AG20443 (cell line): ENCODE data around the gene DEAF1.
A peak's percentile ranks its signal among the peaks of the same experiment; 100 is the strongest.
"Not testable (repeated sequence)": the region's sequence is repeated elsewhere in the genome, so short reads cannot be mapped to it uniquely, and the experiment has no call there.

Source experiments
- DNase-seq: peaks from one replicate; pipeline ENCODE4 v3.0.0; 2012; ENCODE audit warnings: low spot score, mixed read lengths

The DEAF1 gene

GRCh38 chr11:678297-678696, 16.7 kb downstream of the DEAF1 start:
- DNase-seq, result no peak

DNA sequence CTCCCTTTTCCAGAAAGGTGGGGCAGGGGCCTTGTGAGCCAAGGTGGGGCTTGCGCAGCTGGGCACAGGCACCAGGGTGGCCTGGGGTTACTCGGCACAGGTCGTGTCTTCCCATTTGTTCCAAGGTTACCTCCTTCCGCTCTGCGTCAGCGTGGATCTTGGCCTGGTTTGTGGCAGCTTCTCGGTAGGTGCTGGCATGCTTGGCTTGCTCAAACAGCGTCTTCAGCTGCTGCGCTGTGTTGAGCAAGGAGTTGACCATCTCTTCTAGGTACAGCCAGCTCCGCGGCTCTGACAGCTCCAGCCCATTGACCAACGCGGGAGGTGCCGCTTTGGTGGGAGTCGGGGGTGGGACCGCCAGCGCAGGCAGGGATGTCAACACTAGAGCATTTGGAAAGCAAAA, 20.6 kb downstream of the DEAF1 start:
- DNase-seq, result no peak

DNA sequence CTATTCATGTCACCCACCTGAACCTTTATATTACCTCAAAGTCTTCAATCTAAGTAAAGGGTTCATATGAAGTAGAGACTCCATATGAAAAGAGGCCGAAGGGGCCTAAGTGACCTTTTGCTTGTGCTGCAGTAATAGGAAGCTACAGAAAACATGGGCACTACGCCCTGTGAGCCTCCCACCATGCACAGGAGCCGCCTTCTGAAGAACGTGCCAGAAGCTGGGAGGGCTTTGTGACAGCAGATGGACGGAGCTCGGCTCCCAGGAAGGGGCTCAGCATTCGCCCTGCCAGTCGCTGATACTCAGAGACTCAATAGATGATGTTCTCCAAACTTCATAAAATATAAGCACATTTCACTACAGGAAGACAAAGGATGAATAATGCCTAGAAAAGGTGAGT, 21.2 kb downstream of the DEAF1 start:
- no peak for DNase-seq

GRCh38 chr11:665704-666281, 29.2 kb downstream of the DEAF1 start:
- peak; percentile 86 for DNase-seq

GRCh38 chr11:665062-665703, 29.8 kb downstream of the DEAF1 start:
- DNase-seq, result no peak

DNA sequence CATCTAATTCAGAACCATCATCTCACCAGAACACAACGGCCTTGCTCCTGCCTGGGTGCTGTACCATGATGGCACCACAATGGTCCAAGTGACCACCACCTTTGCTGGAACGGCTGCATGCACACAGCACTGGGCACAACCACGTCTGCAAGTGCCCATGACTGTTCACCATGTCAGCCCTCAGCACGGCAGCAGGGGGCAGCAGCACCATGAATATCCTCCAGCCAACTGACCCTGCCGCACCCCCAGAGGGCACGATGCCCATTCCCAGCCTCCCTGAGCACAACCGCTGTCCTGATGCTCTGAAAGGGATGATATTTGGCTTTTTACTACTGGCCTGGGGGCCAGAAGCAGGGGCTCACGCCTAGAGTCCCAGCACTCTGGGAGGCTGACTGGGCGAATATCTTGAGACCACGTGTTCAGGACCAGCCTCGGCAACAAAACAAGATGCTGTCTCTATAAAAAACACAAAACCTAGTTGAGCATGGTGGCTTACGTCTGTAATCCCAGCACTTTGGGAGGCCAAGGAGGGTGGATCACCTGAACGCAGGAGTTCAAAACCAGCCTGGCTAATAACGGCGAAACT, 32.2 kb downstream of the DEAF1 start:
- peak; percentile 91 for DNase-seq

- DNase-seq, result no peak
These were observed 34.2 kb downstream of the DEAF1 start for GRCh38 chr11:660681-661444.

DNA sequence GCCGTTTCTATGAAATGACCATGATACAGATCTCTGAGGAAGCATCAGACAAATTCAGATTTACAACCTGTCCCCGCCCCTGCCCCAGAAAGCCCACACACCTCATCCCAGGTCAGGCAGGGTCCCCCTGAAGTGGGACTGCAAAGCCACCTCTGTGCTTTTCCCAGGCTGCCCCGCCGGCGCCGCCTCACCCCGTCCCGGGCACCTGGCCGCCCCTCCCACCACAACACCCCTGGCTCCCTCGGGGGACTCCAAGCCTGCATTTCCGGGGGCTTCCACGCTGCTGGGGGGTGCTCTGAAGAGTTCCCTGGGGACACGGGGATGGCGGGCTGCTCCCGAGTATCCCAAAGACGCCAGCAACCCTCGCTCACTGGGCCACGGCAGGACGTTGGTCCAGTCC, 34.7 kb downstream of the DEAF1 start:
- DNase-seq, result no peak

DNA sequence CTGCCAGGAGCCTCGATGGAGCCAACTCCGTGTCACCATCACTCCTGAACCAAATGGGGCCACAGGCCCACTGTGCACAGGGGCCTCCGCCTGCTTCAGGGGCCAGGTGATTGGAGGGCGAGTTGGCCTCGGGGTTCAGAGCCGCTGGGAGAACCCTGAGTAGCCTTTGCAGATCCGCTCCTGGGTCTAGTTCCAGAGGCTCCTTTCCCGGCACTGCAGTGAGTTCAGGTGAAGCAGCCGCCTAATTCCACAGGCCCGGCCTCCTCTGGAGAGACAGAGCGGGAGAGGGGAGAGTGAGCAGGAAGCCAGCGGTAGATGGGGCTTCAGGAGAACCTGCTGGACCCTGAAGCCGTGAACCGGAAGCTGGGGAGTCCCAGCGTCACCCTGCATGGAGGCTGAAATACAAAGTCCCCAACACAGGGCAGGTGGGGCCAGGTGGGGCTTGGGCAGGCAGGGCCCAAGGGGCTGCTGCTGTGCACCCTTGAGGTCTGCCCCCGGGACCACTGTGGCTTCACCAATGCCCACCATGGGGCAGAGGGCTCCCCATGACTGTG, 35.4 kb downstream of the DEAF1 start:
- DNase-seq, result no peak

- DNase-seq, result no peak
These were observed 37.3 kb downstream of the DEAF1 start for GRCh38 chr11:657691-658126.

DNA sequence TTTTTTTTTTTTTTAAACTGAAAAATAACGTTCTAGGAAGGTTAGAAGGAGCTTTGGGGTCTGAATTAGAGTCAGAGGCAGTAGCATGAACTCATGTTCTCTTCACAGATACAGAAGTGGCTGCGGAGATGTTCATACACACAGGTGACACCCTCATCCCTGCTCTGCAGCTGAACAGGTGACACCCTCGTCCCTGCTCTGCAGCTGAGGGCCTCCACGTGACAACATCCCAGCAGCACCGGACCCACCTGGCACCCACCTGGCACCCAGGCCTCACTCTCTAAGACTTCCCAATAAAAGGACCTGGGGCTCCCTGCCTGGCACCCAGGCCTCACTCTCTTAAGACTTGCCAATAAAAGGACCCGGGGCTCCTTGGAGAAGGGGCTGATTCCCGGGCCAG, 38.2 kb downstream of the DEAF1 start:
- no peak for DNase-seq

GRCh38 chr11:656426-656825, 38.6 kb downstream of the DEAF1 start:
- DNase-seq, result no peak

- no peak for DNase-seq
These were observed 39.8 kb downstream of the DEAF1 start for GRCh38 chr11:655036-655726.

DNA sequence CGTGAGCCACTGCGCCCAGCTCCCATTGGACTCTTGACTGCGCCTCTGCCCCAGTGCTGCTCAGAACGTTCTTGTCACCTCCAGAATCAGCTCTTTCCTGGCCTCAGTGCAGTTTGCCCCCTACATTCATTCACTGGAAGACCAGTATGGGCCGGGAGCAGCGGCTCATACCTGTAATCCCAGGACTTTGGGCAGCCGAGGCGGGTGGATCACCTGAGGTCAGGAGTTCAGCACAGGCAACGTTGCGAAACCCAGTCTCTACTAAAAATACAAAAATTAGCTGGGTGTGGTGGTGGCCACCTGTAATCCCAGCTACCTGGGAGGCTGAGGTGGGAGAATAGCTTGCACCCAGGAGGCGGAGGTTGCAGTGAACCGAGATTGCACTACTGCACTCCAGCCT, 40.6 kb downstream of the DEAF1 start:
- DNase-seq, result not testable (repeated sequence)

DNA sequence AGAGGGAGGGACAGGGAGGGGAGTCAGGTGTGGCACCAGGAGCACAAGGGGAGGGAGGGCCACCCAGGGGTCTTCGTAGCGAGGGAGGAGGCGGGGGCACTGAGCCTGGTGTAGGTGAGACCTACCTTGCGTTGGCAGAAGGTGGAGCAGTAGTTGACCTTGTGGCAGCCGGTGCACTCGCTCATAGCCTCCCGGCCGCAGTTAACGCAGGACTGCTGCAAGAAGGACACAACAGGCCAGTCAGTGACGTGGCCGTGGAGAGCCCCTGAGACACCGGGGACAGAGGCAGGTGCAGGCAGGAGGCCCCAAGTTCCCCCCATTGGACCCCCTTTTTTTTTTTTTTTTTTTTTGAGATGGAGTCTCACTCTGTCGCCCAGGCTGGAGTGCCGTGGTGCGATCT, 41.2 kb downstream of the DEAF1 start:
- no peak for DNase-seq

DNA sequence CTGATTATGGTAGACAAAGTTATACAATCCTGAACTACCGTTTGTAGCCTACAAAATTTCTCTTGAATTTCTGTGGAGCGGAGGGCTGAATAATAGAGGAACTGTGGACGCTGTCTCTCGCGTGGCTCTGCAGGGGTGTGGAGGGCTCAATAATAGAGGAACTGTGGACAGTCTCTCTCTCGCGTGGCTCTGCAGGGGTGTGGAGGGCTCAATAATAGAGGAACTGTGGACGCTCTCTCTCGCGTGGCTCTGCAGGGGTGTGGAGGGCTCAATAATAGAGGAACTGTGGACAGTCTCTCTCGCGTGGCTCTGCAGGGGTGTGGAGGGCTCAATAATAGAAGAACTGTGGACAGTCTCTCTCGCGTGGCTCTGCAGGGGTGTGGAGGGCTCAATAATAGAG, 41.9 kb downstream of the DEAF1 start:
- not testable (repeated sequence) for DNase-seq

GRCh38 chr11:650482-650881, 44.5 kb downstream of the DEAF1 start:
- no peak for DNase-seq

DNA sequence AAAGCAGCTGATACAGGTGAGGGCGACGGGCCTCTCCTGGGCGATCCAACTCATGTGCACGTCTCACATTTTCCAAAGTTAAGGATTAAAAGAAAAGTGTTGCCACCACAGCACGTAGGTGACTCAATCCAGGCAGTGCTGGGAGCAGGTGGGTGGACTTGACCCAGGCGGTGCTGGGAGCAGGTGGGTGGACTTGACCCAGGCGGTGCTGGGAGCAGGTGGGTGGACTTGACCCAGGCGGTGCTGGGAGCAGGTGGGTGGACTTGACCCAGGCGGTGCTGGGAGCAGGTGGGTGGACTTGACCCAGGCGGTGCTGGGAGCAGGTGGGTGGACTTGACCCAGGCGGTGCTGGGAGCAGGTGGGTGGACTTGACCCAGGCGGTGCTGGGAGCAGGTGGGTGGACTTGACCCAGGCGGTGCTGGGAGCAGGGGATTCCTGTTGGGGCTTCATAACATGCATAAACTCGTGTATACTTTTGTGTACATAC, 47.3 kb downstream of the DEAF1 start:
- DNase-seq, result not testable (repeated sequence)

DNA sequence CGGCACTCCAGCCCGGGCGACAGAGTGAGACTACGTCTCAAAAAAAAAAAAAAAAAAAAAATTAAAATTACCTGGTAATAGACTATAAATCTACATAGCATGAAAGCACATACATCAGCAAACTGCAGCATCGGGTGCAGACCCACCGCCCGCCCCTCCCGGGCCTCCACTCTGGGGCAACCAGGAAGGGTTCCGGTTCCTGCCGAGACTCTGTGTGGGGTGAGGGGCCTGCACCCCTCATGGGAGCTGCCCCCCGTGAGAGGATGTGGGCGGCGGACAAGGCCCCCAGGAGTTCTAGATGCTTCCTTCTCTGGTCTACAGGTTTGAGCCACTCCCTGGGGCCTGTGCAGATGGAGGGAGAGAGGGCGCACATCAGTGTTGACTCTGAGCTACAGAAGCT, 48.8 kb downstream of the DEAF1 start:
- DNase-seq, result no peak

DNA sequence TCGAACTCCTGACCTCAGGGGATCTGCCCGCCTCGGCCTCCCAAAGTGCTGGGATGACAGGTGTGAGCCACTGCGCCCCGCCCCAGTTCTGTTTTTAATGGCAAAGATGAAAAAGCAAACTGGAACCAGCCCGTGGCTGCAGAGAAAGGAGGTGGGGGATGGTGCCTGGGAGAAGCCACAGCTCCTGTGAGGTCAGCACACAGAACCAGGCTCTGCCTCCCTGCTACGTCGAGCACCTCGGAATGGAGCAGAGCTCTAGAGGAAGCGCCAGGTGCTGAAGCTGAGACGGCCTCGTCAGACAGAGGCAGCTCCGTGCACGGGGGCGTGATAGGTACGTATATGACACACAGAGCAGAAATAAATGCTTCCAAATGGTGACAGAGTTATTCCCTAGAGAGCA, 49.5 kb downstream of the DEAF1 start:
- peak; percentile 3 for DNase-seq

DNA sequence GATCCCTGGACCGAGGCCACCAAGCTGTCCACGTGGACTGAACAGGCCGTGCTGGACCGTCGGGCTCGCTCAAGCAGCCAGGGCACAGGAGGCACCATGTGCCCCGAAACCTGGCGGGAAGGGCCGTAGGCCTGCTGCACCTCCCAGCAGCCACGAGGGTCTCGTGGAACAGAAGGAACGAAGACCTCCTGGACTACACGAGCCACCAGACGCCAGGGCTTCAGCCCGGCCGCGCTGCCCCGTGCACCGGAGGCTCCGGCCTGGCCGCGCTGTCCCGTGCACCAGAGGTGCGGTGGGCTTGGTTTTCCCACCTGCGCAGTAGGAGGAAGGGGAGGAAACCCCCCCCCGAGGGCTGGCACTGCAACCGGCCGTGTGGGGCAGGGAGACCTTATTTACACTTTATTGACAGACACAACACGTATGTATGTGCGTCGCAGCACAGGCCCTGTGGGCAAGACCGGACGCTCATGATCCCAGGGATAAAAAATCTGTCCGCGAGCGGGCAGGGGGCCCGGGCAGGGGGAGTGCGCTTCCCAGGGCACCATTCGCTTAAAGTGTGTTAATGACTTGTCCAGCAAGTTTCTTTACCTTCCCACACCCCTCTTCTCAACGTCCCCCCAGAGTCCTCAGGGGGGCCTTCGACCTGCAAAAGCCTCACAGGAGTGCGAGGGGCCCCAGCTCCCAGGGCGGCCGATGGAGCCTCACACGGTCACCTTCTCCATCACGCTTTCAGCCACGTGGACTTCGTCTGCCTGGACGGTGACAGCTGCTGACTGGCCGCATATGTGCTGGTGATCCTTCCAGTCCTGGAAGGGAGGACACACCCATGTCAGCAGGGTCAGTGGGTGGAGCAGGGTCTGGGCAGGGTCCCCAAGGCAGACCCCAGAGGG, 50.9 kb downstream of the DEAF1 start:
- peak; percentile 5 for DNase-seq
